HG03039 (cell line): ENCODE data around the gene KCNQ1OT1.

Source experiments
- ATAC-seq: cut with Tn5 transposase; IDR thresholded peaks from one replicate; pipeline ENCODE4 v1.9.1; 2021; ENCODE audit warnings: mild to moderate bottlenecking, moderate library complexity; ENCODE audit not compliant: unreplicated experiment

The KCNQ1OT1 gene

GRCh38 chr11:2721210-2721916, 21.6 kb upstream of the KCNQ1OT1 start:
- no peak for ATAC-seq

GRCh38 chr11:2719831-2720590, 20.2 kb upstream of the KCNQ1OT1 start:
- ATAC-seq, result no peak

- no peak for ATAC-seq
Measured at GRCh38 chr11:2718817-2719438, 19.1 kb upstream of the KCNQ1OT1 start.

GRCh38 chr11:2717561-2718325, 17.9 kb upstream of the KCNQ1OT1 start:
- ATAC-seq, result no peak

GRCh38 chr11:2716376-2717095, 16.7 kb upstream of the KCNQ1OT1 start:
- no peak for ATAC-seq

GRCh38 chr11:2715716-2716350, 16.0 kb upstream of the KCNQ1OT1 start:
- no peak for ATAC-seq

- no peak for ATAC-seq
Measured at GRCh38 chr11:2714871-2715270, 15.1 kb upstream of the KCNQ1OT1 start.

GRCh38 chr11:2714463-2714800, 14.6 kb upstream of the KCNQ1OT1 start:
- ATAC-seq, result no peak

- ATAC-seq, result no peak
Measured at GRCh38 chr11:2713661-2714462, 14.1 kb upstream of the KCNQ1OT1 start.

- ATAC-seq, result no peak
Measured at GRCh38 chr11:2713094-2713493, 13.3 kb upstream of the KCNQ1OT1 start.

GRCh38 chr11:2711161-2711560, 11.4 kb upstream of the KCNQ1OT1 start:
- no peak for ATAC-seq

- ATAC-seq, result no peak
Measured at GRCh38 chr11:2709429-2709828, 9.6 kb upstream of the KCNQ1OT1 start.

- no peak for ATAC-seq
Measured at GRCh38 chr11:2708757-2709281, 9.0 kb upstream of the KCNQ1OT1 start.

GRCh38 chr11:2708151-2708581, 8.4 kb upstream of the KCNQ1OT1 start:
- no peak for ATAC-seq

- no peak for ATAC-seq
Measured at GRCh38 chr11:2707736-2708135, 7.9 kb upstream of the KCNQ1OT1 start.

GRCh38 chr11:2706321-2706720, 6.5 kb upstream of the KCNQ1OT1 start:
- ATAC-seq, result no peak

- ATAC-seq, result no peak
Measured at GRCh38 chr11:2704896-2705606, 5.3 kb upstream of the KCNQ1OT1 start.

- ATAC-seq, result no peak
Measured at GRCh38 chr11:2704356-2704755, 4.6 kb upstream of the KCNQ1OT1 start.
